SK-N-SH (cell line): ENCODE measurements around the gene GNA15.

Experiments
- CTCF ChIP-seq: fragments of 200-600 bp; sonication (generic); IDR thresholded peaks from 2 replicates; pipeline ENCODE4 v1.6.1; 2017; ENCODE audit warnings: antibody characterized with exemption, mild to moderate bottlenecking, moderate library complexity
- EP300 ChIP-seq, 2 experiments: IDR thresholded peaks; 2 replicates each; pipeline versions ENCODE4 v1.4.0 to v1.6.1; 2012; ENCODE audit warnings: borderline replicate concordance in 1 of 2, low read depth in 1 of 2, low read length in 1 of 2
- EZH2phosphoT487 ChIP-seq: fragments of 200-600 bp; sonication (generic); IDR thresholded peaks from 2 replicates; pipeline ENCODE4 v1.6.1; 2017; ENCODE audit warnings: low read depth, mixed run types, mild to moderate bottlenecking, antibody characterized with exemption, moderate library complexity, borderline replicate concordance
- FOXM1 ChIP-seq: IDR thresholded peaks from 2 replicates; pipeline ENCODE4 v1.4.0; 2012; ENCODE audit warnings: low read depth, mild to moderate bottlenecking
- POLR2AphosphoS5 ChIP-seq: IDR thresholded peaks from 2 replicates; pipeline ENCODE4 v1.6.1; 2012; ENCODE audit warnings: low read depth, low read length
- RCOR1 ChIP-seq: fragments of 150-350 bp; IDR thresholded peaks from 2 replicates; pipeline ENCODE4 v1.6.1; 2017; ENCODE audit warnings: antibody characterized with exemption, low read length
- RFX5 ChIP-seq: IDR thresholded peaks from 2 replicates; pipeline ENCODE4 v1.6.1; 2012; ENCODE audit warnings: mild to moderate bottlenecking, improper control_type of control experiment, low read length
- TAF1 ChIP-seq: IDR thresholded peaks from 2 replicates; pipeline ENCODE4 v1.6.1; 2012; ENCODE audit warnings: low read depth, mild to moderate bottlenecking, low read length, moderate library complexity, borderline replicate concordance
- YY1 ChIP-seq: IDR thresholded peaks from 2 replicates; pipeline ENCODE4 v1.4.0; 2012; ENCODE audit warnings: low read depth, mild to moderate bottlenecking

GRCh38 chr19:3087769-3088168 is 48.1 kb upstream of the GNA15 start:
- TF ChIP-seq YY1 (no peak), CTCF (no peak), POLR2AphosphoS5 (no peak), RCOR1 (no peak), FOXM1 (no peak), EP300 (IDR thresholded peaks at IDR 0.05; ENCODE audit: borderline replicate concordance in 1 of 2, low read depth in 1 of 2, low read length in 1 of 2) (no peak), TAF1 (no peak), RFX5 (no peak), EZH2phosphoT487 (no peak)
